ENCODE data around the gene SLC8A1.

SLC8A1 gene

GRCh38 chr2:40049781-40050180, 402.1 kb downstream of the SLC8A1 start:
- no peak for DNase-seq (ENCODE audit: low read depth in 2 of 2)

DNA sequence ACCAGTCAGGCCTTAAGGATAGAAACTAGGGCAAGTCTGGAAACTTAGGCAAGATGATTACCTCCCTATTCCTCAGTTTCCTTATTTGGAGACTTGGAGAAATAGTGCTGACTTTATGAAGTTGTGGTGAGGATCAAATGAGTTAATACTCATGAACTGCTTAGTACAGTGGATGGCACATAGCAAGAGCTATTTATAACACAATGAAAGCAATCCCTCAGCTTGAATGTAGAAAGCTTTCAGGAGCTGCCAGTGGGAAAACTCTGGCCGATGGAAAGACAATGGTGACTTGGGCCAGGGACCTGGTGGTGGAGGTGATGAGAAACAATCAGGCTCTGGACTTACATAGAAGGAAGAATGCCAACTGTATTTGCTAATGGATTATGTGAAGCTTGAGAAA, 403.4 kb downstream of the SLC8A1 start:
- DNase-seq (ENCODE audit: low read depth in 2 of 2) = no peak

- no peak for DNase-seq (ENCODE audit: low read depth in 2 of 2)
These were observed 404.5 kb downstream of the SLC8A1 start for GRCh38 chr2:40047406-40047805.
